ENCODE measurements around the gene FLNA. TPM values are rescaled to one million over a fixed set of nuclear protein-coding genes. Genes with fewer than 3 reads are reported as not detected.
A peak's percentile ranks its signal among the peaks of the same experiment; 100 is the strongest.

The FLNA gene
- polyA plus RNA-seq, 1 donor from 2014 or later: 84.9 TPM

- Histone ChIP-seq H2AFZ (ENCODE audit: low read depth, low read length) (no peak overlapping the region), H3K9me3 (ENCODE audit: low read length) (no peaks in the 10 kb centered on the region), H3K27me3 (ENCODE audit: insufficient read depth, low read depth, low read length) (no peaks in the 10 kb centered on the region), H3K4me3 (ENCODE audit: low read length) (no peak overlapping the region), H3K27ac (ENCODE audit: low read length) (no peak overlapping the region), H3K79me2 (replicated peaks; ENCODE audit: insufficient read depth, low read length) (no peaks in the 10 kb centered on the region), H4K20me1 (ENCODE audit: insufficient read depth) (no peaks in the 10 kb centered on the region), H3K4me2 (ENCODE audit: low read length) (no peak overlapping the region), H3F3A (ENCODE audit: insufficient read depth, low read length, poor library complexity, severe bottlenecking) (no peaks in the 10 kb centered on the region), H3K9me2 (ENCODE audit: insufficient read depth, low read length) (no peaks in the 10 kb centered on the region), H3K9ac (ENCODE audit: low read length) (no peak overlapping the region), H3K36me3 (ENCODE audit: insufficient read depth, low read length) (no peaks in the 10 kb centered on the region)
- TF ChIP-seq TAF1 (IDR thresholded peaks at IDR 0.05; ENCODE audit: low read depth) (no peak), SMC3 (conservative IDR thresholded peaks at IDR 0.05; ENCODE audit: poor library complexity) (peak; percentile 35), EP300 (conservative IDR thresholded peaks at IDR 0.05; ENCODE audit: poor library complexity, severe bottlenecking) (no peak), CTCF (IDR thresholded peaks at IDR 0.05; ENCODE audit: poor library complexity, severe bottlenecking) (peak; percentile 44)
These were observed 66.1 kb downstream of the FLNA start for GRCh38 chrX:154308108-154308946.

DNA sequence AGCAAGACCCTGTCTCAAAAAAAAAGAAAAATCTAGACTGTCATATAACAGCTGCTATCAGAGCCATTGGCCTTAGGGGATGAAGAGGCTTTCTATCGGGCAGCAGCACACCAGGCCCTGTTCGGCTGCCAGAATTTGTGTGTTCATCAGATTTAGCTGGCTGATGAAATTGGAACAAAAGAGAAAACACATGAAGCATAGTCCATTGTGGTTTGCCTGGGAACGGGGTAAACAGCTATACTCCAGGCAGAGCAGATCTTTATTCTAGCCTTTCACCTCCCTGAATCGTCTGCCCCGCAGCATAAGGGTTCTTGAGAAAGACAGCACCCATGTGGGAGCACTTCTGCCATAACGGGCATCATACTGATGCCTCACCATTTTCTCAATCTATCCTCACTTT lies 67.2 kb downstream of the FLNA start:
- no peaks in the 10 kb centered on the region for H3K36me3 ChIP-seq (ENCODE audit: insufficient read depth, low read length)
- H3F3A ChIP-seq (ENCODE audit: insufficient read depth, low read length, poor library complexity, severe bottlenecking): no peaks in the 10 kb centered on the region
- H3K27me3 ChIP-seq (ENCODE audit: insufficient read depth, low read depth, low read length): no peaks in the 10 kb centered on the region
- H3K9me2 ChIP-seq (ENCODE audit: insufficient read depth, low read length): no peaks in the 10 kb centered on the region
- H3K27ac ChIP-seq (ENCODE audit: low read length): no peak overlapping the region
- no peaks in the 10 kb centered on the region for H3K79me2 ChIP-seq (replicated peaks; ENCODE audit: insufficient read depth, low read length)
- H3K4me3 ChIP-seq (ENCODE audit: low read length): no peak overlapping the region
- no peak overlapping the region for H2AFZ ChIP-seq (ENCODE audit: low read depth, low read length)
- H3K9ac ChIP-seq (ENCODE audit: low read length): no peak overlapping the region
- TF ChIP-seq POLR2AphosphoS5 (IDR thresholded peaks at IDR 0.05) (no peak), SMC3 (conservative IDR thresholded peaks at IDR 0.05; ENCODE audit: poor library complexity) (no peak), TAF1 (IDR thresholded peaks at IDR 0.05; ENCODE audit: low read depth) (no peak), CTCF (IDR thresholded peaks at IDR 0.05; ENCODE audit: poor library complexity, severe bottlenecking) (no peak), EZH2 (IDR thresholded peaks at IDR 0.05; ENCODE audit: borderline replicate concordance, insufficient read depth, low read length, poor library complexity, severe bottlenecking) (no peak), REST (IDR thresholded peaks at IDR 0.05; ENCODE audit: borderline replicate concordance) (no peak), RAD21 (conservative IDR thresholded peaks at IDR 0.05) (no peak), MXI1 (conservative IDR thresholded peaks at IDR 0.05; ENCODE audit: poor library complexity, severe bottlenecking) (no peak), EP300 (conservative IDR thresholded peaks at IDR 0.05; ENCODE audit: poor library complexity, severe bottlenecking) (no peak)
- H3K4me2 ChIP-seq (ENCODE audit: low read length): no peak overlapping the region
- H4K20me1 ChIP-seq (ENCODE audit: insufficient read depth): no peaks in the 10 kb centered on the region
- no peaks in the 10 kb centered on the region for H3K9me3 ChIP-seq (ENCODE audit: low read length)

Measured in neural cell (in vitro differentiated cells).